HL-60/S4 treated with retinoic acid at 250 ng/mL for 4 days and 3 days (cell line): ENCODE results near the gene FABP1.

Experiments
- in situ Hi-C: fragments of 300-500 bp; cut with MboI; formaldehyde crosslinking; loops from 2 replicates; pipeline ENCODE4 v1.7.0; 2022; ENCODE audit warnings: low sequenced_read_pairs

The FABP1 gene

DNA sequence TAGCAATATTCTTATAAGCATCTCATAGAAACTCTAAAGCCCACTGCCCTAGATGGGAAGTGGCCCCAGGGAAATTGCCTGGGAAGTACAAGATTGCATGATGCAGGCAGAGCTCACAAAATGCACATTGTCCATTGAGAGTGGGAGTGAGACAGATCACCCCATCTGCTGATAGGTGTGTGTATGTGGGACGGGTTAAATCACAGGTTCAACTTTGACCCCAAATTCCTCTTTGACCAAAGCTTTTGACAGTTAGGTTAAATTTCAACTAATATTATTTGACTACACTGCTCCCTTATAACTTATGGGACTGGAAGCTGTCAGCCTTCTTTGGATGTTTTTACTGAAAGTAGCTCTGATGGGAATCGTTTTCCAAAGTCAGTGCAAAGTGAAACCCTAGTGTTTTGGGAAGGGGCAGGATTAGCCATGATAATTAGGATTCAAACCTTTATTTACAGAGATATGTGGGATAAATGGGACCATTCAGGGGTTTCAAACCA, 11.4 kb upstream of the FABP1 start:
- in situ Hi-C loops, result no loop called here

DNA sequence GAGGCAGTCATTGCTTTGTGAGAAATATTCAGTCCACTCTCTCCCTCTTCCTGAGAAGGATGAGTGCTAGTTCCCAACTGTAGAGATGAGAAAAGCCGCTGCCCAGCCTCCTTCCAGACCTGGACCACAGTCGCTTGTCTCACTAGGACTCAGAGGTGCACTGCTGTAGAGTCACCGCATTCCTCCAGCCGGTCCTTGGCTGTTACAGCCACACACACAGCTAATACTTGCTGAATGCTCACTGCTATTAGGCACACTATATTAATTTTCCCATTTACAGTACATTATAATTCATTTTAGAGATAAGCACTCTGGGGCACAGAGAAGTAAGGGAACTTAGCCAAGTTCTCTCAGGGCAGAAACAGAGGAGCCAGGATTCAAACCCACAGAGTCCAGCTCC, 10.0 kb upstream of the FABP1 start:
- in situ Hi-C loops, result no loop called here

DNA sequence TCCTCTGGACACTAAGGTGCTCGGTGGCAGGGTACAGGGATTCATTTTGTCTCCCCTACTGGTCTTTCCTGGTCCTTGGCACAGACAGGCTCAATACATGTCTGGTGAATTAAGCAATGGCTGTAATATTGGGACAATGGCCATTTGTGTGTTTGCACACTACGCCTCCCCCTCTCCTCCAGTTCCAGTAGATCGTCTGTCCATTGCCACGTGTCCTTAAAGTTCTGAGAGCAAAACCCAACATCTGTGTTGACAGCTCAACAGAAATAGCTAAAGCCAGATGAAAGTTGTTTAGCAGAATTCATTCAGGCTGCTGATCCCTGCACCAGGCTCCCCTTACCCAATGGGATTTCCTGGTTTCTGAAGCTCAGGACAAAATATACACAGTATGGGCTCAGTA, 9.0 kb upstream of the FABP1 start:
- in situ Hi-C loops, result no loop called here

DNA sequence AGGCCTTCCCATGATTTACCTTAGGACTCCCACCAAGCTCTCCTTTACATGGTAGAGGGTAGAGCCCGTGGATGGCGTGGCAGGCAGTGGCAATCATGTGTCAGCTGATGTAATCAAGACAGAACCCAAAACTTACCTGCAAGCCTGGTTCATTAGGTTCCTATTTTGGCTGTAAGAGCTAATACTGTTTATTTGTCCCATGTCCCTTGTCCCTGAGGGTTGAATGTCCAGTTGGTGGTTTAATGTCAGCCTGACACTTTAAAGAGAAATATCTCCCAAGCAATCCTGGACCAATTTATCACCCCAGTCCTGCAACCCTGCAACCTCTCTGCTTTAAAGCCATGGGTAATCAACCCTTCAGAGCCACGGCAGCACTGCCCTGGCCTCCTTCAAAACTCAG, 6.0 kb upstream of the FABP1 start:
- in situ Hi-C loops, result no loop called here

DNA sequence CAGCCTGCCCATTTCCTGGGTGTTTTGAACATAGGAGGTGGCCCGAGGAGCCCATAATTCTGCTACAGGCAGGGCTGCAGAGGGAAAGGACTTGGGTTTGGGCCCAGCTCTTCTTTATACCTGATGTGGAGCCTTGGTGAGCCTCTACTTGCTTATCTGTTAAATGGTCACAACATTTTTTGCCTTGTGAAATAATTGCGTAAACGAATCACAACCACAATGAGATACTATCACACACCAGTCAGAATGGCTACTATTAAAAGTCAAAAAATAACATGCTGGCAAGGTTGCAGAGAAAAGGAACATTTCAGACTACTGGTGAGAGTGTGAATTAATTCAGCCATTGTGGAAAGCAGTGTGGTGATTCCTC, 4.1 kb upstream of the FABP1 start:
- in situ Hi-C loops, result no loop called here

DNA sequence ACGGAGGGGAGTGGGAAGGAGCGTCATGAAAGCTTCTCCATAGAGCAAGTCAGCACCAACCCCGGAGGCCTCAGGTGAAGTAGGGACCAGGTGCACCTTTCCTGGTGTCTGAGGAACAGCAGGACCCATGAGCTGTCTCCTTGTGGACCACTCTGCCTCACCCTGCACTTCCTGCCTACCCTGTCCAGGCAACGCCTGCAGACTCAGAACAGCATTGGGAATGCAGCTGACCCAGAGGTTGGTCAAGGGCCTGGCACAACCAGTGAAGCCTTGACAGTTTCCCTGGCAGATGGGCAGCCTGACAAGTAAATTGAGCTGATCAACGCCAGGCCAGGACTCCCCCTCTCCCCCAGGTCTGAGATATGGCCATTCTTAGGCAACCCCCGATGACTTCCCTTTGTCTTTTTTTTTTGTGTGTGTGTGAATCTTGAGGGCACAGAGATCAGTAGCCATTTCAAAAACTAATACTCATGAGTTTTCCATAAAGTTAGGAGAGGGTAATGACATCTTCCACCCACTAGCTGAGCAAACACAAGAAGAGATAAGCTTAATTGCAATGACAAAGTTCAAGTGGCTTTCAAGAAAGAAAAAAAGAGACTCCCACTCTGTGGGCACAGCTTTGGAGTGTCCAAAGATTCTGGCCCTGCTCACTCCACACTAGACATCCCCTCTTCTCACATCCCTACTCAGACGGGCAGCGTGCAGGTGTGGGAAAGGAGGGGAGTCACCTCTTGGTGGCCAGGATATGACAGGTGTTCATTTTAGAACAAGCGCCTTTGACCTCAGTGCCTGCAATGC, 3.5 kb upstream of the FABP1 start:
- in situ Hi-C loops, result no loop called here

DNA sequence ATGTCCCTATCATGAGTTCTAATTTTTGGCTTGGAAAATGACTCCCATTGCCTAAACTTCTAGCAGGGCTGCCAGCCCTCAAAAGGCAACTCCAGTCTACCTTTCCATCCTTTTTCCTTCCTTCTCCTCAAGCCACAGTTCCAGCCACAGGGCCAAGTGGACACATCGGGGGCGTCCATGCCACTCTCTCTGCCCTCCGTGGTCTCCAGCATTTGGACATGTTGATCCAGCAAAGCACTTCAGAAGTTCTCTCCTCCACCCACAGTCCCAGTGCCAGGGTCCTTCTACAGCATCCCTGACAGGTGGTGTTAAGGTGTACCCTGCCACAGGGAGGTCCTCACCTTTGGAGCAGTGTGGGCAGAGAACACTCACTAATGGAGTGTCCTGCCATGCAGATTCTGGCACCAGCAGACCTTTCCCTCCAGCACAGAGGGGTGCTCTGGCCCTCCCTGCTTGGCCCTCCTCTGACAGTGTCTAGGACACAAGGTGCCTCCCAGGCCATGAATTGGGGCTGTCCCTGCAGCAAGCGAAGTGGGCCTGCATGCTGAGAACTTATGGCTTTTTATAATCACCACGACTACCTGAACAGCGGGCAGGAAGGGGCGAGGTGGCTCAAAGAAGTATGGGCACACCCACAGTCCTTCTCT, 1.6 kb upstream of the FABP1 start:
- in situ Hi-C loops, result no loop called here

DNA sequence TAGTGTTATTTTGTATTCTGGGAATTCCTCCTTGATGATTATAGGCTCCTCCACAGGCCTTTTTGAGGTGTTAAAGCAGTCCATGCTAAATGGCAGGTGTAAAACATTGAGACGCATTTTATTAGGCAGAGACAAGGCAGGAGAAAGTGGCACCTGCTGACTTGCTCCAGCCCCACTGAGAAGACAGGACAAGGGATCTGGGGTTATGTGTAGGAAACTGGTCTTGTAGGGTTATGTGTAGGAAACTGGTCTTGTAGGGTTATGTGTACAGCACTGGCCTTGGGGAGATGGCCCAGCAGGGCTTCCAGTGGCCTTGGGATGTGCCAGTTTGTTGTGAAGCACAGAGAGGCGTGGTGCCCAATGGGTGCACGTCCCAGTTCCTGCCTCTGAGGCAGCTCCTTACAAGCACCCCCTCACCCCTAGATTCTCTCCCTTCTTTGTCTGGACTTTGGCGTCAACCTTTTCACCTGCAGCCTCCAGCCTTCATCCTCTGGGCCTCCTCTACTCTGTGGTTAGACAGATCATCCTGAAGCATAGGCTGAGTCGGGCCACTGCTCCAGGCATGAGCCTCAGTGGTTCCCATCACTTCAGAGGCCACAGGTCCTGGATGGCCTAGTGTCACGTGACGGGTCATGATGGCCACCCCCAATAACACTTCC, 921 bp upstream of the FABP1 start:
- in situ Hi-C loops, result no loop called here

DNA sequence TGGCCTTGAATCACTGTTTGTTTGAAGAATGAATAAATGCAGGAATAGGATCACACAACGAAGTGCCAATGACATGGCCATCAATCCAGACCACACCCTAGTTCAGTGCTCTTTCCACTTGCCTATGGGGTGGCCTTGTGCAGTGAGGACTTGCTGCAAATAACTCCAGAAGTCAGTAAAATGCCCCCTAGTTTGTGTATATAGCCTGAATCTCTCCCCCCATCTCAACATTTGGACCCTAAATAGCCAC, 299 bp downstream of the FABP1 start:
- in situ Hi-C loops, result no loop called here

DNA sequence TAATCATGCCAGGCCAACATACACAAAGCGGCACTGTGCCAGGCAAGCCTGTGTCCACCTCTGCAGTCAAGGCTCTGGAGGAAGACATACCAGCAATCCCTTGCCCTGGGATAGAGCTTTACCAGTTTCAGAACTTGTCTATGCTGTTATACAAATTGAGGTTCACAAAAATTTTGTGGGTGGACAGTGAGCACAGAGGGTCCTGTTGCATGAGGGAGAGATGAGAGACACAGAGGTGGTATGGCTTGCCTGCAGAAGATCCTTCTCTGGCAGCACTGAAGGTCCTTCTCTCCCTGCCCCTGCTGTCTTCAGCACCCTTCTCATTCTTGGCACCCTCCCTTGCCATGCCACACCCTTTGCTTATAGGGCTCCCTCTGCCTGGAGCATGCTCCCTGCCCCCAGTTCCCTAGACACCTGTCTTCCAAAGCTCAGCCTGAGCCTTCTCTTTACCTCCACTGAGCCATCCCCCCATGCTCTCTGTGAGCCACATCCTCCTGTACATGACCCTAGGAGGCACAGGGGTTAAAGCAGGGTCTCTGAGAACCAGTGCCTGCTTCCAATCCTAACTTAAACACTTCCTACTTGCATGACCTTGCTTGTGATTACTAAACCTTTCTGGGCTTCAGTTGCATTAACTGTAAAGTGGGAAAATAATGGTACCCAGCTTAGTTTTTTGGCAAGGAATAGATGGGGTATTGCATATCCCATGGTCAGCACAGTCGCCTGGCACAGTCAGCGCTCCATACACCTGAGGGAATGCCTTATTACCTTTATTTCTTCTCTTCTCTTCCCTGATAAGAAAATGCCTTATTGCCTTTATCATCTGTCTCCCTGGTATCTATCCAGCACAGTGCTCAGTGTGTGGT, 857 bp downstream of the FABP1 start:
- in situ Hi-C loops, result no loop called here

DNA sequence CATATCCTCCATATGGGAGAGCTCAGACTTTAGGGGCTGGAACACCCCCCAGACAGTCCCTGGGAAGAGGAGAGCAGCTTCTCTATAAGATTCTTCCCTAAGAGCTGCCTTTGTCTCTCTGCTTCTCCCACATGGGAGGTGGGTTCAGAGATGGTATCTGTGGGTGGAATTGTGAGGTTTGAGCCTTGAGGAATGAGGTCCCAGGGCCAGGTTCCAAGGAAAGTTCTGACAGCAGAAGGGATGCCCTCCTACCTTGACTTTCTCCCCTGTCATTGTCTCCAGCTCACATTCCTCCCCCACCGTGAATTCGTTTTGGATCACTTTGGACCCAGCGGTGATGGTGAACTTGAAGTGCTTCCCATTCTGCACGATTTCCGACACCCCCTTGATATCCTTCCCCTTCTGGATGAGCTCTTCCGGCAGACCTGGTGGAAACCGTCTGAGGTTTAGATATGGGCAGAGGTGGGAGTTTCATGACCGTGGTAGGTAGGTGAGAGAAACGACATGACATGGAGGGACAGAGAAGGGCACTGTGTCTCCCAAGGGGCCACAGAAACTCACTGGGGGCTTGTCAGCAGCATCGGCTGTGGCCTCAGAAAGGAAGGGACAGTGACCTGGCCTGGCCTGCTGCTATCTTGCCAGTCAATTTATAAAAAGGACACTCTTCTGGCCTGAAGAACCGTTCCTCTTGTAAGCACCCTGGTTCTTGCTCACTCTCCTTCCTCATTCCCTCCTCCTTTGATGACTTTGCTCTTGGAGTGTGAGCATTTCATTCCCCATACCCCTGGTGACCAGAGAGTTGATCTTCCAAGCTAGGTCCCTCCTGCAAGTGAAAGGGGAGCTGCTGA, 1.7 kb downstream of the FABP1 start:
- in situ Hi-C loops, result no loop called here

DNA sequence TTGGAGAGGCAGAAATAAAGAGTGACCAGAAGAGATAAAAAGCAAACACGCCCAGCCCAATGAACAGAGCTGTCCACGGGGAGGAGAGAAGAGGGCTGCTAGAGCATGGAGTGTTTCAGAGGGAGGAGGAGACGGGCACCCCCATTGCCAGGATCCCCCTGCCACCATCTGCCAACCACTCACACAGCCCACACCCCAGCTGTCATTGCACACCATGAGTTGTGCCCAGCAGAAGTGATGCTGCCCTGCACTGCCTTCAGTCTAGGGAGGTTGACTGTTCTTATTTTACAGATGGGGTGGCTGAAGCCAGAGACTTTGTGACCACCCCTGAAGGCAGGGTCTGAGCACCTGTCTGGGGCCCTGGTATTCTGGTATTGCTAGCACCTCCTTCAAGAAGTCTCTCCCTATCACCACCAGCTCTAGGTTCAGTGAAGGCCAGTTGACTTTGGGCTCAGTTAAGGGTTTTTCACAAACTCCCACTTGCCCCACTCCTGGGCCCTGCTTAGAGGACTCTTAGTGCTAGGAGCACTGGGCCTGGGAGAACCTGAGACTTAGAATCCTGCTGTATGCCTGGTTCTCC, 2.4 kb downstream of the FABP1 start:
- in situ Hi-C loops, result no loop called here

DNA sequence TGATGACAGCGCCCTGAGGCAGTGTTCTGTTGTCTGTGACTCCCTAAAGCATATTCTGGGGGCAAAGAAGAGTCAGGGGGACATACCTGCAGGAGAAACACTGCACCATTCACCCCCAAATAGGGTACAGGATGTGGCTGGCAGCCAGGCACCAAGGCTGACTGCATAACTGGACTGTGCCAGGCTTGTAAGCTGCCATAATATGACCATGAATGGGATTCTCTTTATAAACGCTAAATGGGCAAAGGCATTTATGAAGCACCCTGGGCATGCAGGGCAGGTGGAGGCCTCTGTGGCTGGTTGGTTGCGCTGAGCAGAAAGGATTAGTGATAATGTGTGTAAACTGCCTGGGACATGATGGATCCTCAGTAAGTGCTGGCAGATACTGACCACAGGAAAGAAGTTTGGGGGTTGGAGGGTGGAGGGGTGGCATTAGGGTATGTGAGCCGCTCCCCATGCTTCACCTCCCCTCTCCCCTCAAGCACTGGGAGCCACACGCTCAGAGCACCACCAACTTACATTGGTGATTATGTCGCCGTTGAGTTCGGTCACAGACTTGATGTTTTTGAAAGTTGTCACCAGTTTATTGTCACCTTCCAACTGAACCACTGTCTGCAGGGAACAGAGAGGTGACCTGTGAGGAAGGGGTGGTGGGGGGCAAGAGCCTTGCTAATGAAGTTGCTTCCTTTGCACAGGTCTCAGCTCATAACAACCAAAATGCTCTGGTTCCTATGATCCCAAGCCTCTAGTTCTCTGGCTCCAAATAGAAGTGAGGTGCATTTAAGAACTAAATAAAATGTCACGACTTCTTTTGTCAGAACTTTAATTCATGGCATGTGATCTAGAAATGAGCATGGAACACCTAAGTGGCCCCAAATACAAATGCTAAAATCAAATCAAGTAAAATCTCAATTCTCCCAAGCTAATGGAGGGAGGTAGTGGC, 3.6 kb downstream of the FABP1 start:
- in situ Hi-C loops, result no loop called here

DNA sequence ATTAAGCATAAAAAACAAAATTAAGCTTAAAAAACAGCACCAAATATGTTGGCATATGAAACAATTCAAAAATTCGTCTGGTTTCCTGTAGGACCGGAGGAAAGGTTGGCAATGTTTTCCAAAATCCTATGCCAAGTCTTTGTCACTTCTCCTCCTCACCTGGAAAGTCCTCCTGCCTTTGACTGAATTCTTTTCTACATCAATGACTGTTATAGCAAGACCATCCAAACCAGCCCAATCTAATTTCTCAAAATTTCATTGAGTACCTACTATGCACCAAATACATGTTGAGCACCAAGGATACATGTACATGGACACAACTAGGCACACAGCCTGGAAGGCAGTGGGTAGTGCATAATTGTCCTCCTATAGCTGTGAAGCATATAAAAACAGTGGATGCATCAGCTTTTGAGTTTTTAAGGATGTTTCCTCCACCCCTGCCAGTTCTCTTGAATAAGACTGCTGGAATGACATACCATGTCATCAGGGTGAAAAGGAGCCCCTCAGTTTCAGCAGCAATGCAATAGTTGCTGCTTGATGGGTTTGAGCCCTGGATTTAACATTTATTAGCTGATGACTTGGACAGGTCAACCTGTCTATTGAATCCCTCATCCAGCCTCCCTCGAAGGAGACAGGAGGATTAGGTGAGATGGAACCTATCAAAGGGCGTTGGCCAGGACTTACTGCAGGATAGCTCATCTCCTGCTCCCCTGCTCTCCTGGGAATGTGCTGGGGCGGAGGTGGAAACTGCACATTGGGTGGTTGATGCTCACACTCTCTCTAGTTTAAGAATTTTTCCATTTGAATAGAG, 4.5 kb downstream of the FABP1 start:
- in situ Hi-C loops, result no loop called here

DNA sequence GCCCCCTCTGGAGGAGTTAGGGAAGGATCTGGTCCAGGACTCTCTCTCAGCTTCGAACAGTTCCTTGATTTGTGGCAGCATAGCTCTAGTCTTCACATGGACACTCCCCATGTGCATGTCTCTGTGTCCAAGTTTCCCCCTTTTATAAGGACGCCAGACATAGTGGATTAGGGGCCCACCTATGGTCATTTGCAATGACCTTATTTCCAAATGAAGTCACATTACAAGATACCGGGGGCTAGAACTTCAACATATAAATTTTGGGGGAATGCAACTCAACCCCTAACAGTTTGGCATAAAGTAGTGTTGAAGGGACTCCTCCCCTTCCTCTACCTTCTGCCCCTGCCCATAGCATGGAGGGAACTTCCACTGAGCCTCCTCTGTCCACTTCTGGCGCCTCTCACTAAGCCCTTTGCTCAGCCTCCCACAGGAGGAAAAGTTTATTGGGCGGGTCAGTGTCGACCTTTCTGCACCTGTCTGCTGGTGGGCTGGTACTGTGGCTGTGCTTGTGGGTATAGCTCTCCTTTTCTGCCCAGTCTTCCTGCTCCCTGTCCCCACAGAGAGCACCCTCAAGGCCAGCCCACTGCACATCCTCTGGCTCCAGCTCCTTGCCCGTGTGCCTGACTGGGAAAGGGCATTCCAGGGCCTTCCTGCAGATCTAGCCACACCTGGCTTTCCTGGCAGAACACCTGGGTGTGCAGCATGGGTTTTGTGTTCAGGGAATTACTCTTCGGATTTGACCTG, 5.5 kb downstream of the FABP1 start:
- in situ Hi-C loops, result no loop called here

DNA sequence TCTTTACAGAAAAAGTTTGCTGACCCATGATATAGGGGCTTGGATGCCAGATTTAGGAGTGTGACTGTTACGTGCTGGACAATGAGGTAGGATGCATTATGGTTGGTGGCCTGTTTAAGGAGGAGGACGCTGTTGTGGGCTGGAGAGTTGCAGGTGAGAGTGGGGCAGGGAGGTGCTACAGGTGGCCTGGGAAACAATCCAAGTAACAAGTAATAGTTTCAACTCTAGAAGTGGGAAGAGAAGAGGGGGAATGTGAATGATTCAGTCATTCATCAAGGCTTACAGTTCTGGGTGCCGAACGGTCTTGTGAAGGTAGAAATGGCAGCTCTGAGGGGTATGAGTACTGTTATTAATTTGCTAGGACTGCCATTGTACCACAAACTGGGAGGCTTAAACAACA, 6.2 kb downstream of the FABP1 start:
- in situ Hi-C loops, result no loop called here

DNA sequence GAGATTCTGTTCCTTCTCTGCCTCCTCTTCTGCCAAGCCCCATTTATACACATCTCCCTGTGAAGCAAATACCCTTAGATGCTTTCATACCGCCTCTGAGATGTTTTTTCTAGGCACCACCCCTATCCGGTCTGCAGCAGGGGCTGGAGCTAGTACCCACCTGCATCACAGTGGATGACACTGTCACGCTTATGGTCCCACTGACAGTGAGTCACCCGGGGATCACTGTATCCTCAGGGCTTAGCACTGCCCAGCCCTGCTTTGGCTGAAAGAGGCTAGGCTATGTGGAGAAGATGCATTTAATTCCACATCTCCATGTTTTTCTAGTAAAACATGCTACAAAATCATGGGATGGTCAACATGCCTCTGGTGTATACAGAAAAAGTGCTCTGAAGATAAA, 9.9 kb downstream of the FABP1 start:
- in situ Hi-C loops, result no loop called here
